ENCODE measurements around the gene REPS2.

Gene REPS2

DNA sequence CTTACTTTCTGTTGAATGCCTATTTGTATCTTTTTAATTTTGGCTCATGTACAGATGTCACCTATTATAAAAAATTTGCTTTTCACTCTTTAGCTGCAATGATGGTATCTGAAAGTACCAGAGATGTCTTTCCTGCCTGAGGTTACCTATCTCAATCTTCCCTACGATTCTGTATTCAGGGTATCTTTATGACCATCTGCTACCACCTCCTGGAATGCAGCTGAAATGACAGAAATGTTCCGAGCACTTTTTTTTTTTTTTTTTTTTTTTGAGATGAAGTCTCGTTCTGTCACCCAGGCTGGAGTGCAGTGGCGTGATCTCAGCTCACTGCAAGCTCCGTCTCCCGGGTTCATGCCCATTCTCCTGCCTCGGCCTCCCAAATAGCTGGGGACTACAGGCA is 136.4 kb downstream of the REPS2 start:
- H3K4me2 ChIP-seq (ENCODE audit: low read depth, low read length) = no peak overlapping the region; the same call in 1 of the 2 replicates

DNA sequence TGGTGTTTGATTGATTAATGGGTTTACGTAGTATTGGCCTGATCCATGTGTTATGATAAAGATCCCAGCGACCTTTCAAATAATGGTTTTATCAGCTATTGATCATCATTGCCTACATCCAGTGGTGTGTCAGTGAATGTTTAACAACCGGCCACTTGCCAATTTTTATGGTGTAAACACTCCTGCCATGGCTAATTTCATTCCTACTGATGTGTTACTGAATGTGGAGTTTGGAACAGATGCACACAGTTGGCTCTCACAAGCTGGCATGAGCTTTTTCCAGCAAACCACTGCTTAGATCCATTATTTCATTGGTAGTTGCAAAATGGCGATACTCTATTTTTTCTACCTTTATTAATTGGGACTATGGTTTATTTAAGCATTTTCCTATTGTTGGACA is 139.9 kb downstream of the REPS2 start:
- H3F3A ChIP-seq (ENCODE audit: insufficient read depth, low read length) = no peaks in the 10 kb centered on the region
- no peaks in the 10 kb centered on the region for H3K4me1 ChIP-seq (ENCODE audit: low read length)
- H3K36me3 ChIP-seq (replicated peaks; ENCODE audit: insufficient read depth, low read length) = no peaks in the 10 kb centered on the region
- no peak for DNase-seq
- no peaks in the 10 kb centered on the region for H3K9me2 ChIP-seq (replicated peaks; ENCODE audit: insufficient read depth, low read length)
- no peak overlapping the region for H3K9ac ChIP-seq (ENCODE audit: low read length)
- H3K4me2 ChIP-seq (ENCODE audit: low read depth, low read length) = no peak overlapping the region
- H3K27ac ChIP-seq (ENCODE audit: low read length) = no peak overlapping the region
- TF ChIP-seq EZH2phosphoT487 (IDR thresholded peaks at IDR 0.05; ENCODE audit: low read length) (no peak), EZH2 (optimal IDR thresholded peaks at IDR 0.05; ENCODE audit: low read depth, low read length) (no peak)
- TF ChIP-seq, protein P1, sequence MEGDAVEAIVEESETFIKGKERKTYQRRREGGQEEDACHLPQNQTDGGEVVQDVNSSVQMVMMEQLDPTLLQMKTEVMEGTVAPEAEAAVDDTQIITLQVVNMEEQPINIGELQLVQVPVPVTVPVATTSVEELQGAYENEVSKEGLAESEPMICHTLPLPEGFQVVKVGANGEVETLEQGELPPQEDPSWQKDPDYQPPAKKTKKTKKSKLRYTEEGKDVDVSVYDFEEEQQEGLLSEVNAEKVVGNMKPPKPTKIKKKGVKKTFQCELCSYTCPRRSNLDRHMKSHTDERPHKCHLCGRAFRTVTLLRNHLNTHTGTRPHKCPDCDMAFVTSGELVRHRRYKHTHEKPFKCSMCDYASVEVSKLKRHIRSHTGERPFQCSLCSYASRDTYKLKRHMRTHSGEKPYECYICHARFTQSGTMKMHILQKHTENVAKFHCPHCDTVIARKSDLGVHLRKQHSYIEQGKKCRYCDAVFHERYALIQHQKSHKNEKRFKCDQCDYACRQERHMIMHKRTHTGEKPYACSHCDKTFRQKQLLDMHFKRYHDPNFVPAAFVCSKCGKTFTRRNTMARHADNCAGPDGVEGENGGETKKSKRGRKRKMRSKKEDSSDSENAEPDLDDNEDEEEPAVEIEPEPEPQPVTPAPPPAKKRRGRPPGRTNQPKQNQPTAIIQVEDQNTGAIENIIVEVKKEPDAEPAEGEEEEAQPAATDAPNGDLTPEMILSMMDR (IDR thresholded peaks at IDR 0.05; ENCODE audit: low read length) = no peak
- H3K9me3 ChIP-seq (replicated peaks; ENCODE audit: insufficient read depth, low read length) = no peaks in the 10 kb centered on the region
- H4K20me1 ChIP-seq (ENCODE audit: insufficient read depth, low read length) = no peaks in the 10 kb centered on the region
- no peaks in the 10 kb centered on the region for H3K79me2 ChIP-seq (ENCODE audit: low read length)
- H3K4me3 ChIP-seq (ENCODE audit: low read length) = no peak overlapping the region
- H2AFZ ChIP-seq (ENCODE audit: low read length) = no peak overlapping the region
- no peaks in the 10 kb centered on the region for H3K27me3 ChIP-seq (replicated peaks; ENCODE audit: insufficient read depth, low read length)

More for the DNA sequence above, 136.4 kb downstream of the REPS2 start:
- no peaks in the 10 kb centered on the region for H3F3A ChIP-seq (ENCODE audit: insufficient read depth, low read length)
- no peak overlapping the region for H2AFZ ChIP-seq (ENCODE audit: low read length)
- peaks cover 7% of the 10 kb centered on the region for H3K4me1 ChIP-seq (ENCODE audit: low read length)
- H3K79me2 ChIP-seq (ENCODE audit: low read length) = no peaks in the 10 kb centered on the region
- H3K27ac ChIP-seq (ENCODE audit: low read length) = no peak overlapping the region
- H3K9ac ChIP-seq (ENCODE audit: low read length) = no peak overlapping the region
- H3K9me2 ChIP-seq (replicated peaks; ENCODE audit: insufficient read depth, low read length) = no peaks in the 10 kb centered on the region
- H3K27me3 ChIP-seq (replicated peaks; ENCODE audit: insufficient read depth, low read length) = no peaks in the 10 kb centered on the region
- no peaks in the 10 kb centered on the region for H4K20me1 ChIP-seq (ENCODE audit: insufficient read depth, low read length)
- TF ChIP-seq EZH2 (optimal IDR thresholded peaks at IDR 0.05; ENCODE audit: low read depth, low read length) (no peak), EZH2phosphoT487 (IDR thresholded peaks at IDR 0.05; ENCODE audit: low read length) (no peak)
- TF ChIP-seq, protein P1 (IDR thresholded peaks at IDR 0.05; ENCODE audit: low read length) = peak; percentile 34
- no peak overlapping the region for H3K4me3 ChIP-seq (ENCODE audit: low read length)
- H3K36me3 ChIP-seq (replicated peaks; ENCODE audit: insufficient read depth, low read length) = no peaks in the 10 kb centered on the region
- DNase-seq = peak; percentile 54
- no peaks in the 10 kb centered on the region for H3K9me3 ChIP-seq (replicated peaks; ENCODE audit: insufficient read depth, low read length)

DNA sequence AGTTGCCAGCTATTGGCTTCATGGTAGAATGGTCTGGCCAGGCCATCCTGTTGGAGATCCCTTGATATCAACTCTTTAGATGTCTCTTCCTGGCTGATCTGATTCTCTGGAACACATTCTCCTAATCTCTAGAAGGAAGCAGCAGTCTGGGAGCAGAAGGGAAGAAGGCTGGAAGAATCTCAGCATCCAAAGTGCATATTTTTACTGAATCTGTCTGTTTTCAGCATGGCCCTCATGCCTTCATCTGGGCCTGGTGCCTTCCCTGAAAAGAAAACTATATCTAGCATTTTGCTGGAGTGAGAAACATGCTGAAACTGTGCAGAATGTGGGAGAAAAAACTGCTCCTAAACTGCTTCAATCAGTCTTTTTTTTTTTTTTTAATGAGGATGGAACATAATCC is 148.7 kb downstream of the REPS2 start:
- H3K4me1 ChIP-seq (ENCODE audit: low read length) = no peaks in the 10 kb centered on the region
- H3K79me2 ChIP-seq (ENCODE audit: low read length) = no peaks in the 10 kb centered on the region
- no peak overlapping the region for H3K4me2 ChIP-seq (ENCODE audit: low read depth, low read length)
- no peak overlapping the region for H2AFZ ChIP-seq (ENCODE audit: low read length)
- TF ChIP-seq EZH2phosphoT487 (IDR thresholded peaks at IDR 0.05; ENCODE audit: low read length) (no peak), EZH2 (optimal IDR thresholded peaks at IDR 0.05; ENCODE audit: low read depth, low read length) (no peak)
- TF ChIP-seq, protein P1 (IDR thresholded peaks at IDR 0.05; ENCODE audit: low read length) = no peak
- no peaks in the 10 kb centered on the region for H4K20me1 ChIP-seq (ENCODE audit: insufficient read depth, low read length)
- DNase-seq = no peak
- H3F3A ChIP-seq (ENCODE audit: insufficient read depth, low read length) = no peaks in the 10 kb centered on the region
- no peaks in the 10 kb centered on the region for H3K9me3 ChIP-seq (replicated peaks; ENCODE audit: insufficient read depth, low read length)
- no peaks in the 10 kb centered on the region for H3K9me2 ChIP-seq (replicated peaks; ENCODE audit: insufficient read depth, low read length)
- H3K4me3 ChIP-seq (ENCODE audit: low read length) = no peak overlapping the region
- no peak overlapping the region for H3K27ac ChIP-seq (ENCODE audit: low read length)
- no peaks in the 10 kb centered on the region for H3K27me3 ChIP-seq (replicated peaks; ENCODE audit: insufficient read depth, low read length)
- H3K36me3 ChIP-seq (replicated peaks; ENCODE audit: insufficient read depth, low read length) = no peaks in the 10 kb centered on the region
- no peak overlapping the region for H3K9ac ChIP-seq (ENCODE audit: low read length)
